RWPE1 (cell line): ENCODE data around the gene GDF7.

Experiments
- CTCF ChIA-PET: fragments of 350-600 bp; sonication (Branson Sonifier 250); formaldehyde crosslinking; extraction: SDS; loops from one replicate; lab custom pipeline; 2021; lab: Yijun Ruan, JAX
- POLR2A ChIA-PET: fragments of 400-600 bp; formaldehyde crosslinking; extraction: SDS; loops from one replicate; lab custom pipeline; 2020; ENCODE audit warnings: antibody characterized with exemption; ENCODE audit not compliant: low non-redundant PET; lab: Yijun Ruan, JAX
- DNase-seq: peaks from one replicate; pipeline ENCODE4 v3.0.0; 2012; ENCODE audit warnings: low spot score
- H3K27ac ChIP-seq: fragments of 450-650 bp; 2 replicates; pipeline ENCODE4 v1.5.1; 2017
- TF ChIP-seq, protein P1 (sequence below): fragments of 450-650 bp; conservative IDR thresholded peaks from 2 replicates; pipeline ENCODE4 v1.5.1; 2017; ENCODE audit warnings: low read depth, mild to moderate bottlenecking

GDF7 gene

DNA sequence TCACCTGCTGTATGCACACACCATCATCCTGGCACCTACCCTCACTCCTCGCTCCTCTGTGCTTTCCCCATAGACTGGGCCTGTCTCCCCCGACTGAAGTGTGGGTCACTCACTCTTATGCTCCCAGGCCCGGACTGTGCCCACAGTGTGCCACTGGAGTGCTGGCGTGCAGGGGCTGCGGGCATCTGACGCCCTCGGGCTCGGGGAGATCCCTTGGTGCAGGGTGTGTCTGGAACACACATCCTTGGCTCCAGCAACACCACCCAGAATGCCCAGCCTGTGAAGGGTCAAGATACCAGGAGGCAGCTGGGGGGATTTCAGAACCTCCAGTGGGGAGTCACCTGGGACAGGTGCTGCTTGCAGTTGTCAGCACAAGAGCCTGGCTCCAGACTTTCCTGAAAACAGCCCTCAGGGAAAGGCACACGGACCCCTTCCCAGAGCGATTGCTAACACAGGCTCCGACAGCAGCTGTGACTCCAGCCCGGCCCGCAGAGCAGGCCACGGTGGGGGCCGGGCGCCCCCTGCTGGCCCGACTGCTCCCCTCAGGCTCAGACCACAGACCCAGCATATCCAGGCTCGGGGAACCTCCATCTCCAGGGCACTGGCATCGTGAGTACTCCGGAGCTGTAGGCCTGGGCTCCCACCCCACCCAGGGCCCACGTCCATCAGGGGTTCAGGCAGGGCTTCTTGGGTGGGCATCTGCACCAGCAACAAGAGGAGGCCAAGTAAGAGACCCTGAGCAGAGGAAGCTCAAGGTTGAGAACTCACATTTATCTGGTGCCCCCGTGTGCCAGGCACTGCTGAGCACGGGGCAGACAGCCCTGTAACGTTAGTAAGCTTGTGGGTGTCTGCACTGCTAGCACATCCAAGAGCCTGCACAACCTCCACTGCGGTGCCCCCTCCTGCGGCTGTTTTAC lies 24.6 kb upstream of the GDF7 start:
- peak; percentile 77 for DNase-seq
- TF ChIP-seq, protein P1, sequence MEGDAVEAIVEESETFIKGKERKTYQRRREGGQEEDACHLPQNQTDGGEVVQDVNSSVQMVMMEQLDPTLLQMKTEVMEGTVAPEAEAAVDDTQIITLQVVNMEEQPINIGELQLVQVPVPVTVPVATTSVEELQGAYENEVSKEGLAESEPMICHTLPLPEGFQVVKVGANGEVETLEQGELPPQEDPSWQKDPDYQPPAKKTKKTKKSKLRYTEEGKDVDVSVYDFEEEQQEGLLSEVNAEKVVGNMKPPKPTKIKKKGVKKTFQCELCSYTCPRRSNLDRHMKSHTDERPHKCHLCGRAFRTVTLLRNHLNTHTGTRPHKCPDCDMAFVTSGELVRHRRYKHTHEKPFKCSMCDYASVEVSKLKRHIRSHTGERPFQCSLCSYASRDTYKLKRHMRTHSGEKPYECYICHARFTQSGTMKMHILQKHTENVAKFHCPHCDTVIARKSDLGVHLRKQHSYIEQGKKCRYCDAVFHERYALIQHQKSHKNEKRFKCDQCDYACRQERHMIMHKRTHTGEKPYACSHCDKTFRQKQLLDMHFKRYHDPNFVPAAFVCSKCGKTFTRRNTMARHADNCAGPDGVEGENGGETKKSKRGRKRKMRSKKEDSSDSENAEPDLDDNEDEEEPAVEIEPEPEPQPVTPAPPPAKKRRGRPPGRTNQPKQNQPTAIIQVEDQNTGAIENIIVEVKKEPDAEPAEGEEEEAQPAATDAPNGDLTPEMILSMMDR, result peak; percentile 93
- H3K27ac ChIP-seq, result peak overlapping the region; percentile 77
- POLR2A ChIA-PET, result interaction anchor here (3.0 kb wide), 1 partner anchor 195 kb away, joined by 13 read pairs; the partner anchor contains the start of gene RHOB
- CTCF ChIA-PET, result interaction anchor here (0.6 to 3.3 kb wide), 30 partner anchors 8 to 317 kb away, joined by 3 to 39 read pairs (median 4); partner anchors contain the start of gene RHOB

DNA sequence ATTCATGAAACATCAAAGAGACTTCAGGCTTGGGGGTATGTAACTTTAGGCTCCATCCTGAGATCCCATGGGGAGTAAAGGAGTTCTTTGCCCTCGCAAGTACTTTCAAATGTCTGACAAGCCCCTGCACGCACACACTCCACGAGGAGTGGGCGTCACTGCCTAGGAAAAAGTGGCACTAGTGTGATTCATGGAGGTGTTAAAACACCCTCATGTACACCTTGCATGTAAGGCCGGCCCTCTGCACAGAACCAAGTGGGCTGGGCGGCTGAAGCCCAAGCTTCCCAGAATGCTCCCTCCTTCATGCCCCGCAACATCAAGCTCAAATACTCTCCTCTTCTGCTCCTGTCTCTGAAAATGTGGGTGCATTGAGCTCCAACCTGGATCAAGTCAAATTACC lies 23.9 kb upstream of the GDF7 start:
- ChIA-PET CTCF (interaction anchor here (0.5 to 3.3 kb wide), 22 partner anchors 7 to 319 kb away, joined by 3 to 39 read pairs (median 6); partner anchors contain the start of gene RHOB), POLR2A (interaction anchor here (3.0 kb wide), 1 partner anchor 196 kb away, joined by 13 read pairs; the partner anchor contains the start of gene RHOB)
- H3K27ac ChIP-seq, result peak overlapping the region; percentile 21; the same call in 1 of the 2 replicates
- TF ChIP-seq, protein P1, result no peak
- DNase-seq, result no peak

DNA sequence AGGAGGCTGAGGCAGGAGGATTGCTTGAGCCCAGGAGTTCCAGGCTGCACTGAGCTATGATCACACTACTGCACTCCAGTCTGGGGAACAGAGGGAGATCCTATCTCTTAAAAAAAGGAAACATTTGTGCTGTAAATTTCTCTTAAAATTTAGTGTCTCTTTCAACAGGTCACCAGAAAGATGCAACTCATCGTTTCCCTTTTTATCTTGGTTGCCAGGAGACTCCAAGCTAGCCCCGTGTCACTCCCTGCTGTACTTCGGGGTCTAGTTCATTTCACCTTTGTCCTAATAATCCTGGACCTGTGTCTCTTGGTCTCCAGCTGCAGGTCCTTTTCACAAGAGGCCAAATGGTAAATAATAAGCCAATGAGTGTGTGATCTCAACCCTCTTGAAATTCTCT lies 23.1 kb upstream of the GDF7 start:
- H3K27ac ChIP-seq, result no peak overlapping the region
- DNase-seq, result no peak
- ChIA-PET CTCF (interaction anchor here (0.5 to 3.3 kb wide), 7 partner anchors 9 to 318 kb away, joined by 3 to 39 read pairs (median 14); partner anchors contain the start of gene RHOB), POLR2A (interaction anchor here (3.0 kb wide), 1 partner anchor 197 kb away, joined by 13 read pairs; the partner anchor contains the start of gene RHOB)
- TF ChIP-seq, protein P1, result no peak

DNA sequence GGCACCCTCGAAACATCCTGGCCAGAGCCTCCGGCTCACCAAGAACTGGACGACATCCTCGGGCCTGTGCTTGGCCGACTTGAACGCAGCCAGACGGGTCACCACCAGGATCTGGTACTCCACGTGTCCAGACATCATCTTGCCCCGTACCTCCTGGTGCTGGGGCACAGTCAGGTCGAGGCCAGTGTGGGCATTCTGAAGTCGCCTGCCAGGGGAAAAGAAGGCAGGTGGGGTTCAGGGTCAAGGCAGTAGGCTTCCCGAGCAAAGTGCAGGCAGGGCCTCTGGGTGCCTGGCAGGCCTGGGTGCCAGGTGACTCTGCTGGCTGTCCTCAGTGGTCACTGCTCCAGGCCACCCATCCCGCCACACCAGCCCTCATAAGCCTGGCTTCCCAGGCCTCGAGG lies 21.6 kb upstream of the GDF7 start:
- DNase-seq, result no peak
- no peak overlapping the region for H3K27ac ChIP-seq
- ChIA-PET CTCF (no interaction called here), POLR2A (no interaction called here)
- TF ChIP-seq, protein P1, result no peak

DNA sequence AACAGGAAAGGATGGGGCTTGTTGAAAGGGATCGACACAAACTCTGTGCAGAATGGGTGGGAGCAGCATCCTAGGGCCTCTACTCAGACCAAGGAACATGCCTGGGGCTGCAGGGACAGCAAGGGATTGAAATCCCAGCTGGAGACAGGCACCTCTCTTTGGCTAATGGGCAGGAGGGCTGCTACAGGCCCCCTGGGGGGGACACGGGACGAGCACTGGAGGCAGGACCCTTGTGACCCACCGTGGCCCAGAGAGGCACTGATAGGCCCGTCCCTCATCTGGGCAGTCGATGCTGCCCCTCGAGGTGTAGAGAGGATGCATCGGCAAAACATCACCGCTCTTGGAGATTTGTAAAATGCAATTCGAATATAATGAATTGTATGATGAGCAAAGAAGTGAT lies 21.2 kb upstream of the GDF7 start:
- POLR2A ChIA-PET, result no interaction called here
- TF ChIP-seq, protein P1, result no peak
- no peak for DNase-seq
- no peak overlapping the region for H3K27ac ChIP-seq
- CTCF ChIA-PET, result no interaction called here

DNA sequence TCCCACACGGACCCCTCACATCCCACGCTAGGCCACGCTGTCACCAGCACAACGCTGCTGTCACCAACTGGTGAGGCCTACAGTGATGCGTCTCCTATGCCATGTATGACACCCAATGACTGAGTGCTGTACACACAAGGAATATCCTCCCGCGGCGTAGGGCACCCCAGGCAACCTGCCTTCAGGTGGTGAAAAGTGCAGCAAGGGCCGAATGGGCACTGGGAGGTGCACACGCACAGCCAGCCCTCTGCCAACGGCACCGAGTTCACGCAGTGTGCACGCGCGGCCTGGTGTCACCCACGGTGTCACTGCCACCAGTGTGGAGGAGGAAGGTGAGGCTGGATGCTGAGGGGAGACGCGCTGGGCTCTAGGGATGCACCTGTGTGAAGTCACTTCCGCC lies 20.5 kb upstream of the GDF7 start:
- CTCF ChIA-PET, result no interaction called here
- TF ChIP-seq, protein P1, result no peak
- POLR2A ChIA-PET, result no interaction called here
- DNase-seq, result no peak
- H3K27ac ChIP-seq, result no peak overlapping the region
